B cell (primary cell): Measurements from ENCODE around the gene TP63. TPM values are rescaled to one million over a fixed set of nuclear protein-coding genes. Genes with fewer than 3 reads are reported as not detected.

ENCODE experiments used
- ATAC-seq: fragments of 200-7000 bp; cut with Tn5 transposase; one replicate; pipeline ENCODE4 v1.10.0; 2021; ENCODE audit warnings: low read depth, mild to moderate bottlenecking, moderate number of reproducible peaks, moderate library complexity
- CTCF ChIA-PET: fragments of 350-600 bp; sonication (Branson Sonifier 250); formaldehyde crosslinking; loops from one replicate; lab custom pipeline; 2021; ENCODE audit warnings: antibody characterized with exemption, inconsistent platforms; lab: Charles Lee
- POLR2A ChIA-PET: fragments of 350-600 bp; sonication (Branson Sonifier 250); formaldehyde crosslinking; loops from one replicate; lab custom pipeline; 2021; ENCODE audit warnings: antibody characterized with exemption; lab: Charles Lee
- DNase-seq: peaks from one replicate; pipeline ENCODE4 v3.0.0; 2013
- H2AFZ ChIP-seq: 2 replicates; pipeline ENCODE4 v1.6.1; 2012; ENCODE audit warnings: mild to moderate bottlenecking, low read depth, low read length; ENCODE audit not compliant: insufficient read depth, poor library complexity, severe bottlenecking
- H3K27ac ChIP-seq, 2 donors: 1 replicate in 1 of 2; 2 replicates in 1 of 2; pipeline ENCODE4 v1.5.1; 2012 to 2013; ENCODE audit warnings: low read length in 2 of 2, mild to moderate bottlenecking in 2 of 2, moderate library complexity in 1 of 2
- H3K27me3 ChIP-seq, 4 experiments: fragments of 200-600 bp in 1 of 4; sonication (generic) in 1 of 4; replicated peaks in 1 of 4; 1 replicate in 2 of 4; 2 replicates in 2 of 4; pipeline versions ENCODE4 v1.6.1 to v1.7.0; 2013 to 2016; ENCODE audit warnings: low read length in 3 of 4, mild to moderate bottlenecking in 2 of 4, mixed read lengths in 1 of 4, moderate library complexity in 1 of 4; ENCODE audit not compliant: insufficient read depth in 4 of 4, control insufficient read depth in 3 of 4; ENCODE audit errors: control extremely low read depth in 1 of 4
- H3K36me3 ChIP-seq, 2 experiments: replicated peaks in 1 of 2; 1 replicate in 1 of 2; 2 replicates in 1 of 2; pipeline versions ENCODE4 v1.6.1 to v1.7.1; 2013; ENCODE audit warnings: low read length in 1 of 2; ENCODE audit not compliant: insufficient read depth in 2 of 2, control insufficient read depth in 1 of 2; ENCODE audit errors: control extremely low read depth in 1 of 2, extremely low read depth in 1 of 2
- H3K4me1 ChIP-seq, 2 donors: fragments of 200-600 bp in 1 of 2; sonication (generic) in 1 of 2; 1 replicate in 1 of 2; 2 replicates in 1 of 2; pipeline versions ENCODE4 v1.5.1 to v1.6.1; 2013 to 2017; ENCODE audit warnings: low read length in 2 of 2; ENCODE audit not compliant: control insufficient read depth in 2 of 2, insufficient read depth in 2 of 2
- H3K4me2 ChIP-seq: replicated peaks from 2 replicates; pipeline ENCODE3; 2012; ENCODE audit warnings: mild to moderate bottlenecking, low read depth, low read length; ENCODE audit not compliant: poor library complexity, severe bottlenecking
- H3K4me3 ChIP-seq, 5 experiments: fragments of 200-600 bp in 1 of 5; sonication (generic) in 1 of 5; 1 replicate in 3 of 5; 2 replicates in 2 of 5; pipeline versions ENCODE4 v1.5.1 to v1.7.0; 2011 to 2016; ENCODE audit warnings: low read length in 4 of 5, mild to moderate bottlenecking in 4 of 5, low read depth in 2 of 5, control low read depth in 1 of 5, moderate library complexity in 1 of 5; ENCODE audit not compliant: insufficient read depth in 1 of 5; ENCODE audit errors: control extremely low read depth in 1 of 5, extremely low read depth in 1 of 5
- H3K79me2 ChIP-seq: fragments of 200-600 bp; sonication (generic); one replicate; pipeline ENCODE4 v1.6.0; 2016; ENCODE audit warnings: low read length; ENCODE audit not compliant: control insufficient read depth, insufficient read depth
- H3K9ac ChIP-seq: fragments of 200-600 bp; sonication (generic); 2 replicates; pipeline ENCODE4 v1.6.1; 2017; ENCODE audit warnings: mild to moderate bottlenecking, low read length, moderate library complexity
- H3K9me3 ChIP-seq, 3 donors: one replicate each; pipeline versions ENCODE4 v1.6.1 to v1.7.1; 2013; ENCODE audit warnings: low read length in 2 of 3; ENCODE audit not compliant: control insufficient read depth in 2 of 3, insufficient read depth in 1 of 3; ENCODE audit errors: control extremely low read depth in 1 of 3
- H4K20me1 ChIP-seq: 2 replicates; pipeline ENCODE4 v1.6.0; 2012; ENCODE audit warnings: mild to moderate bottlenecking, low read length; ENCODE audit not compliant: insufficient read depth, control insufficient read depth, poor library complexity, severe bottlenecking
- H3K27ac Mint-ChIP-seq: one replicate; pipeline ENCODE4 v1.8.0; 2021; ENCODE audit warnings: mixed read lengths
- H3K27me3 Mint-ChIP-seq: one replicate; pipeline ENCODE4 v1.8.0; 2021; ENCODE audit warnings: mixed read lengths
- H3K4me1 Mint-ChIP-seq: one replicate; pipeline ENCODE4 v1.8.0; 2021; ENCODE audit warnings: mixed read lengths
- H3K4me3 Mint-ChIP-seq: one replicate; pipeline ENCODE4 v1.8.0; 2021; ENCODE audit warnings: mixed read lengths
- H3K9me3 Mint-ChIP-seq: one replicate; pipeline ENCODE4 v1.8.0; 2022; ENCODE audit warnings: mixed read lengths; ENCODE audit not compliant: insufficient read depth
- CTCF ChIP-seq: fragments of 200-600 bp; IDR thresholded peaks from one replicate; pipeline ENCODE4 v1.8.0; 2022; ENCODE audit warnings: antibody characterized with exemption, mild to moderate bottlenecking
- EZH2 ChIP-seq: IDR thresholded peaks from 2 replicates; pipeline ENCODE4 v1.6.1; 2012; ENCODE audit warnings: borderline replicate concordance, low read depth, mild to moderate bottlenecking, moderate library complexity, low read length; ENCODE audit not compliant: insufficient read depth, poor library complexity, severe bottlenecking
- WGBS: methylation state at CpG from one replicate; pipeline ENCODE4 v1.1.5; 2013; ENCODE audit warnings: missing lambda C conversion rate; ENCODE audit not compliant: insufficient coverage; 5-methylcytosine and 5-hydroxymethylcytosine counted together
- intact Hi-C: fragments of 100-400 bp; cut with micrococcal nuclease; formaldehyde crosslinking; loops from one replicate; pipeline ENCODE4 v1.10.0; 2022
- polyA plus RNA-seq: library from polyadenylated mRNA; depleted of rRNA; stranded (reverse); fragments of >200 nt; gene quantifications from 2 replicates; pipeline ENCODE4 v1.2.3, GENCODE V29; 2012
- small RNA-seq: library from RNA; depleted of rRNA; stranded (forward); fragments of <200 nt; gene quantifications from one replicate; pipeline ENCODE3, GENCODE V24; 2012; ENCODE audit warnings: low replicate concordance, low read depth; ENCODE audit not compliant: insufficient read length
- total RNA-seq, 2 donors: library from RNA; stranded (reverse); fragments of 120-200 nt in 1 of 2; gene quantifications; 1 replicate in 1 of 2; 2 replicates in 1 of 2; pipeline versions ENCODE4 v1.2.3 to v1.2.4, GENCODE V29; 2013 to 2022

Gene TP63
- total and polyA plus RNA-seq, 2 donors (not counting 1 experiment from before 2014, with no cell fraction given), result 1.2 to 2.0 TPM

GRCh38 chr3:189945935-189946709 is 314.9 kb downstream of the TP63 start:
- Histone ChIP-seq H3K9ac (no peak overlapping the region), H3K36me3 (no peaks in the 10 kb centered on the region), H3K4me1 (no peaks in the 10 kb centered on the region), H4K20me1 (no peaks in the 10 kb centered on the region), H3K9me3 (no peaks in the 10 kb centered on the region), H3K27me3 (no peaks in the 10 kb centered on the region), H2AFZ (no peak overlapping the region), H3K4me2 (no peak overlapping the region), H3K4me3 (no peak overlapping the region), H3K27ac (no peak overlapping the region), H3K79me2 (no peaks in the 10 kb centered on the region)
- intact Hi-C loops, result no loop called here
- Mint-ChIP-seq H3K9me3 (no peaks in the 10 kb centered on the region), H3K27me3 (peaks cover 4% of the 10 kb centered on the region), H3K4me3 (no peak overlapping the region), H3K4me1 (no peaks in the 10 kb centered on the region), H3K27ac (no peak overlapping the region)
- TF ChIP-seq EZH2 (no peak), CTCF (no peak)
- CTCF ChIA-PET, result interaction anchor here (2.6 kb wide), 1 partner anchor 673 kb away, joined by 11 read pairs; no protein-coding TSS in a partner anchor
- 87% methylated on average over 5 of the region's 6 CpGs for WGBS
- no peak for DNase-seq
- POLR2A ChIA-PET, result no interaction called here
- ATAC-seq, result no peak

Small RNA genes within 50 kb of the gene (small RNA-seq; reads per million reads assigned to genes)
- not detected for gene AC078809.1
- not detected for gene MIR944
